NCI-H524 treated with DMSO at 0.1 percent for 48 hours (cell line): ENCODE results near the gene ERVH48-1.
"Not testable (repeated sequence)": the region's sequence is repeated elsewhere in the genome, so short reads cannot be mapped to it uniquely, and the experiment has no call there.

Experiments used
- DNase-seq: peaks from one replicate; lab custom pipeline; 2025; lab: John Stamatoyannopoulos, UW

The ERVH48-1 gene

GRCh38 chr21:42906233-42906632, 19.2 kb downstream of the ERVH48-1 start:
- DNase-seq = no peak

GRCh38 chr21:42905195-42905594, 20.2 kb downstream of the ERVH48-1 start:
- DNase-seq = no peak

GRCh38 chr21:42903817-42904216, 21.6 kb downstream of the ERVH48-1 start:
- no peak for DNase-seq

DNA sequence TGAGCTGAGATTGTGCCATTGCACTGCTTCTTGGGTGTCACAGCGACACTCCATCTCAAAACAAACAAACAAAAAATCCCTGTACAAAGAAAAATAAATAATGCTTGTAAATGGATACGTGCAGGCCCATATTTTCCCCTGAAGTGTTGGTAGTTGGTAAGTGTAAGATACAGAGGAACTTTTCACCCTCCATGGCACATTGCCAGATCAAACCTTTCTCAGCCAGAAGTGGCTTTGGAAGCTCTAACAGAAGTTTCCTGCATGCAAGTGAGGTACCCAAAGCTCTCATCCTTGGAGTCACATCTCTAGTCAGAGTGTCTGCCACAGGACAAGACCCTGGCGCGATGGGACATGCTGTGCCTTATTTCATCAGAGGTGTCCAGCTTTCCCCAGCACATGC, 25.0 kb downstream of the ERVH48-1 start:
- DNase-seq = no peak

GRCh38 chr21:42892931-42893755, 32.3 kb downstream of the ERVH48-1 start, which contains the start of gene NDUFV3:
Gene NDUFV3, plus strand, starts transcription at chr21:42893309. Its CDS starts 25 bp downstream, at chr21:42893334.
- DNase-seq = peak; percentile 87

- no peak for DNase-seq
Observed at GRCh38 chr21:42892582-42892930, 32.9 kb downstream of the ERVH48-1 start.

- no peak for DNase-seq
Observed at GRCh38 chr21:42887326-42887725, 38.1 kb downstream of the ERVH48-1 start.

- DNase-seq = no peak
Observed at GRCh38 chr21:42883921-42884320, 41.5 kb downstream of the ERVH48-1 start.

DNA sequence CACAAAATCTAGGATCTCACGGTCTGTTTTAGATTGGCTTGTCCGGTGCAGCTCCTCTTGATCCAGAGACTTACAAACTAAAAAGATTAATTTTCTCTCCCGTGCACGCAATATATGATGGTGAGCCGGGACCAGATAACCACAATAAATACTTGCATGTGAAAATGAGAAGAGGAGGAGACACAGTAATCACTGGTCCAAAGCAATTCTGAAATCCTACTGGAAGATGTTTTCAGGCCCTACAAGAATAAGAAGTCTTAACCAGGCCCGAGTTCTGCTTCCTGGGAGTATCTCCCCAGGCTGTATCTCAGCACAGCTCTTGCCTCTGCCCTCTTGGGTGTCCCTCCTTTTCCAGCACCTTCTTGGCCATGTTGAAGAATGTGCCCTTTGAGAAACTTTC, 45.1 kb downstream of the ERVH48-1 start:
- no peak for DNase-seq

DNA sequence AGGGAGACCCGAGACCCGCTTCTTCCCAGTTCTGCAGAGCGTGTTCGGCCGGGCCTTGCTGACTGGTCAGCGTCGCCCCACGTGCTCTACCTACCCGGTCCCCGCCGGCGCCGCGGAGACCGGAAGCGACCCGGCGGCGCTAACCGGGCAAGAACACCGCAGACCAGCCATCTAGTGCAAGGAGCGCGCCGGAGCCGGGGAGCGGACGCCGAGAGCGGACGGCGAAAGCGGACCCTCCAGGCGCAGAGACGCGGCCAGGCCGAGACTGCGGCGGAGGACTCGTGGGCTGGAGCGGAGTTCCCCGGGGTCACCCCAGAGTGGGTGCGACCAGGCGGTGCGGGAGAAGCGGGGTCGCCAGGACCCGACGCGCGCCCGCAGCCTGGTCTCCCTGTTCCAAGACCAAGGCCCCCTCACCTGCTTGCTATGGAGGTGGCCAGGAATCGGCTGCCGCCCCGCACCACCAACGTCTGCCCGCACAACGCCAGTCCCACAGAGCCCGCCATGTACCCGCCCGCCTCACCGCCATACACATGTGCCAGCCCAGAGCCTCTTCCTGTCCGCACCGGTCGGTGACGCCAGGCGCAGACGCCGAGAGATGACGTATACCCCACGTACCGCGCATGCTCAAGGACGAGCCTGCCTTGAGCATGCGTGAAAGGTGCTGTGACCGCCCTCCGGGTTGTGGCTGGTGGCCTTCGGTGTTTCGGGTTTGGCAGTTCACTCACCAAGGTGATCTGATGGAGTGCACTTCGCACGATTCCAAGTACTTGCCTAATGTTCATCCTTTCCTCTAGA, 46.2 kb downstream of the ERVH48-1 start, which contains the start of gene WDR4:
TSS of gene WDR4 (minus strand) at position 547 of the 795 bp plus-strand sequence. CDS start at position 503, 44 bp downstream.
- peak; percentile 89 for DNase-seq

DNA sequence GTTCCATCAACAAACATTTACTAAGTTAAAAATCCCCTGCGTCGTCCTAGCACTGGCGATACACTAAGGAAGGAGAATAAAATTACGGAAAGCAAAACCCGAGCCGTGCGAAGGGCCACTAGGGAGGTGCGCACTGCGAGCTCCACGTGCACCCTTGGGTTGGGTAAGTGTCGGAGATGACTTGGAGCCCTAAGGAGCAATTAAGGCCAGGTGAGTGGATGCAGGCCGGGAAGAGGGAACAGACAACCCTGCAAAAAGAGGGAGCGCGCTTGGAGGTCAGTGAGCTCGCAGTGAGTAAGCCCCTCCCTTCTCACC, 46.8 kb downstream of the ERVH48-1 start:
- DNase-seq = no peak

DNA sequence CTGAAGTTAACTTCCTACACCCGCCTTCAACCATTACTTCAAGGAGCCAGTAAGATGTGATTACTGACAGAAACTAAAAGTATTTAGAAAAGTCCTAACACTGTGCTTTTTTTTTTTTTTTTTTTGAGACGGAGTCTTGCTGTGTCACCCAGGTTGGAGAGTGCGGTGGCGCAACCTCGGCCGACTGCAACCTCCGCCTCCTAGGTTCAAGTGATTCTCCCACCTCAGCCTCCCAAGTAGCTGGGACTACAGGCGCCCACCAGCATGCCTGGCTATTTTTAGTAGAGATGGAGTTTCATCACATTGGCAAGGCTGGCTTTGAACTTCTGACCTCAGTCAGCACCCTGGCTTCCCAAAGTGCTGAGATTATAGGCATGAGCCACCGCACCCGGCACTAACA, 49.6 kb downstream of the ERVH48-1 start:
- DNase-seq = not testable (repeated sequence)

DNA sequence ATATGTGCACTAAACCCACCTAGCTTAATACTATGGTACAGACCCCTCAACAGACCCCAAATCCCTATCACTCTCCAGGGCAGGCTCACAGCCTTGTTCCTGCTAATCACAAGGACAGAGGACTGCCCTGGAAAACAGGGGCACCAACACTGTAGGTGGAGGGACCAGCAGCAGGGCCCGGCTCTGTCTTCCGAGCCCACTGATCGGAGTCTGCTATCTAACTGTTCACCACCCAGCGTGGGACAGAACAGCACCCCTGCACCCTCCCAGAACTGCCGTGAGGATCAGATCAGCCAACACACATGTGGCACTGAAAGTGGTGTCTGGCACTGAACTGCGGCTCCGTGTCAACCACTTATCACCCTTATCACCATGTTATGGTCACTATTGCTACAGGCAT, 52.3 kb downstream of the ERVH48-1 start:
- DNase-seq = no peak

GRCh38 chr21:42868196-42868595, 57.2 kb downstream of the ERVH48-1 start:
- DNase-seq = no peak
